T-helper 17 cell (primary cell): ENCODE measurements around the gene UBALD2. TPM values are rescaled to one million over a fixed set of nuclear protein-coding genes. Genes with fewer than 3 reads are reported as not detected.
"Not testable (repeated sequence)": the region's sequence is repeated elsewhere in the genome, so short reads cannot be mapped to it uniquely, and the experiment has no call there.

ENCODE experiments used
- ATAC-seq: fragments of 150-1000 bp; cut with Tn5 transposase; 2 replicates; pipeline ENCODE4 v1.10.0; 2021; ENCODE audit warnings: mild to moderate bottlenecking, moderate library complexity
- DNase-seq, 3 donors: peaks; one replicate each; pipeline versions ENCODE4 v3.0.0 to v3.0.0-alpha.2; 2020 to 2021
- H3K9me3 ChIP-seq: one replicate; pipeline ENCODE4 v1.7.0; 2013; ENCODE audit warnings: low read length, mild to moderate bottlenecking; ENCODE audit not compliant: control insufficient read depth, poor library complexity, severe bottlenecking
- H3K27ac Mint-ChIP-seq: one replicate; pipeline ENCODE4 v1.8.0; 2022; ENCODE audit warnings: mild to moderate bottlenecking, moderate library complexity, mixed read lengths
- H3K27me3 Mint-ChIP-seq: one replicate; pipeline ENCODE4 v1.8.0; 2022; ENCODE audit warnings: mixed read lengths
- H3K36me3 Mint-ChIP-seq: one replicate; pipeline ENCODE4 v1.8.0; 2022; ENCODE audit warnings: low read depth, mixed read lengths
- H3K4me1 Mint-ChIP-seq: one replicate; pipeline ENCODE4 v1.8.0; 2022; ENCODE audit warnings: mild to moderate bottlenecking, mixed read lengths
- H3K4me3 Mint-ChIP-seq: one replicate; pipeline ENCODE4 v1.8.0; 2022; ENCODE audit warnings: mild to moderate bottlenecking, moderate library complexity, mixed read lengths
- total RNA-seq, 4 donors: library from RNA in 2 of 4; stranded (reverse) in 2 of 4; gene quantifications; one replicate each; pipeline ENCODE4 v1.2.3 and lab custom pipeline; 2022 to 2026

The UBALD2 gene
- total RNA-seq, 2 donors from 2014 or later, result 201 to 252 TPM

- H3K9me3 ChIP-seq, result no peaks in the 10 kb centered on the region
- no peak for ATAC-seq
- H3K4me1 Mint-ChIP-seq, result peaks cover 29% of the 10 kb centered on the region
These were observed 26.2 kb upstream of the UBALD2 start for GRCh38 chr17:76238847-76239537.

GRCh38 chr17:76239538-76240274, 25.4 kb upstream of the UBALD2 start:
- no peak for ATAC-seq
- Mint-ChIP-seq H3K4me1 (peaks cover 26% of the 10 kb centered on the region), H3K27me3 (no peaks in the 10 kb centered on the region)

More at GRCh38 chr17:76238847-76239537, 26.2 kb upstream of the UBALD2 start:
- no peaks in the 10 kb centered on the region for H3K36me3 Mint-ChIP-seq
- H3K27me3 Mint-ChIP-seq, result no peaks in the 10 kb centered on the region
- H3K27ac Mint-ChIP-seq, result no peak overlapping the region
- DNase-seq, result no peak
- H3K4me3 Mint-ChIP-seq, result peak overlapping the region; percentile 88

GRCh38 chr17:76240461-76241203, 24.5 kb upstream of the UBALD2 start, which contains the start of gene RNF157:
Gene RNF157, minus strand, starts transcription at chr17:76240493. Its CDS starts 253 bp downstream, at chr17:76240240.
- H3K4me1 Mint-ChIP-seq, result peaks cover 29% of the 10 kb centered on the region
- H3K27me3 Mint-ChIP-seq, result no peaks in the 10 kb centered on the region
- peak; percentile 94 for ATAC-seq
- H3K36me3 Mint-ChIP-seq, result no peaks in the 10 kb centered on the region
- peak; percentile 54 to 79 (median 71) for DNase-seq
- H3K27ac Mint-ChIP-seq, result peak within 1 kb of the TSS; percentile 19
- peak within 1 kb of the TSS; percentile 94 for H3K4me3 Mint-ChIP-seq
- H3K9me3 ChIP-seq, result no peaks in the 10 kb centered on the region

More at GRCh38 chr17:76239538-76240274, 25.4 kb upstream of the UBALD2 start:
- no peak overlapping the region for H3K27ac Mint-ChIP-seq
- H3K4me3 Mint-ChIP-seq, result peak overlapping the region; percentile 88
- no peaks in the 10 kb centered on the region for H3K9me3 ChIP-seq
- no peaks in the 10 kb centered on the region for H3K36me3 Mint-ChIP-seq
- DNase-seq, result no peak

- DNase-seq (no peak), ATAC-seq (no peak)
- no peaks in the 10 kb centered on the region for H3K9me3 ChIP-seq
- Mint-ChIP-seq H3K36me3 (no peaks in the 10 kb centered on the region), H3K27ac (peak overlapping the region; percentile 19), H3K4me3 (peak overlapping the region; percentile 94), H3K4me1 (peaks cover 33% of the 10 kb centered on the region), H3K27me3 (no peaks in the 10 kb centered on the region)
These were observed 24.0 kb upstream of the UBALD2 start for GRCh38 chr17:76241204-76241538.

GRCh38 chr17:76241691-76242255, 23.4 kb upstream of the UBALD2 start:
- ATAC-seq (no peak), DNase-seq (no peak)
- no peaks in the 10 kb centered on the region for H3K27me3 Mint-ChIP-seq
- H3K4me1 Mint-ChIP-seq, result peaks cover 39% of the 10 kb centered on the region
- H3K36me3 Mint-ChIP-seq, result no peaks in the 10 kb centered on the region
- H3K4me3 Mint-ChIP-seq, result peak overlapping the region; percentile 94
- no peaks in the 10 kb centered on the region for H3K9me3 ChIP-seq
- H3K27ac Mint-ChIP-seq, result peak overlapping the region; percentile 67

GRCh38 chr17:76243826-76244679, 21.1 kb upstream of the UBALD2 start:
- Mint-ChIP-seq H3K27ac (peak overlapping the region; percentile 85), H3K4me1 (peaks cover 36% of the 10 kb centered on the region), H3K4me3 (no peak overlapping the region), H3K36me3 (no peaks in the 10 kb centered on the region), H3K27me3 (no peaks in the 10 kb centered on the region)
- DNase-seq, result no peak
- H3K9me3 ChIP-seq, result no peaks in the 10 kb centered on the region
- ATAC-seq, result no peak

GRCh38 chr17:76244721-76245120, 20.4 kb upstream of the UBALD2 start:
- H3K27ac Mint-ChIP-seq, result peak overlapping the region; percentile 85
- peaks cover 36% of the 10 kb centered on the region for H3K4me1 Mint-ChIP-seq
- ATAC-seq, H3K36me3 Mint-ChIP-seq, H3K27me3 Mint-ChIP-seq, DNase-seq, H3K9me3 ChIP-seq, H3K4me3 Mint-ChIP-seq: not testable (repeated sequence)

- Mint-ChIP-seq H3K27ac (peak overlapping the region; percentile 85), H3K36me3 (no peaks in the 10 kb centered on the region), H3K4me3 (peak overlapping the region; percentile 61), H3K27me3 (no peaks in the 10 kb centered on the region), H3K4me1 (peaks cover 30% of the 10 kb centered on the region)
- ATAC-seq, result peak; percentile 90
- no peaks in the 10 kb centered on the region for H3K9me3 ChIP-seq
- DNase-seq, result peak in 1 of 3 donors; percentile 21
These were observed 18.8 kb upstream of the UBALD2 start for GRCh38 chr17:76246080-76247066.

- H3K27ac Mint-ChIP-seq, result no peak overlapping the region
- H3K36me3 Mint-ChIP-seq, result no peaks in the 10 kb centered on the region
These were observed 17.8 kb upstream of the UBALD2 start for GRCh38 chr17:76247304-76247703.

GRCh38 chr17:76248013-76248782, 16.9 kb upstream of the UBALD2 start:
- H3K4me1 Mint-ChIP-seq, result peaks cover 34% of the 10 kb centered on the region
- peak overlapping the region; percentile 73 for H3K27ac Mint-ChIP-seq
- ATAC-seq (no peak), DNase-seq (no peak)
- no peaks in the 10 kb centered on the region for H3K36me3 Mint-ChIP-seq
- H3K27me3 Mint-ChIP-seq, result no peaks in the 10 kb centered on the region
- H3K9me3 ChIP-seq, result no peaks in the 10 kb centered on the region
- H3K4me3 Mint-ChIP-seq, result no peak overlapping the region

More at GRCh38 chr17:76247304-76247703, 17.8 kb upstream of the UBALD2 start:
- Mint-ChIP-seq H3K4me1 (peaks cover 34% of the 10 kb centered on the region), H3K27me3 (no peaks in the 10 kb centered on the region), H3K4me3 (no peak overlapping the region)
- DNase-seq (no peak), ATAC-seq (no peak)
- H3K9me3 ChIP-seq, result no peaks in the 10 kb centered on the region

- DNase-seq (no peak), ATAC-seq (no peak)
- Mint-ChIP-seq H3K27me3 (no peaks in the 10 kb centered on the region), H3K36me3 (no peaks in the 10 kb centered on the region), H3K4me3 (no peak overlapping the region), H3K27ac (no peak overlapping the region), H3K4me1 (peaks cover 36% of the 10 kb centered on the region)
- H3K9me3 ChIP-seq, result no peaks in the 10 kb centered on the region
These were observed 15.0 kb upstream of the UBALD2 start for GRCh38 chr17:76250141-76250540.
